ENCODE data around the gene MPIG6B.

- TF ChIP-seq CTCF (IDR thresholded peaks at IDR 0.05): no peak
- TF ChIP-seq ZFX (IDR thresholded peaks at IDR 0.05; ENCODE audit: borderline replicate concordance): no peak
Observed at GRCh38 chr6:31686483-31686882, 36.7 kb upstream of the MPIG6B start.

Measured in 22Rv1 (cell line).